Tibial artery (tissue), 4 donors: Measurements from ENCODE around the gene RUSC1.
"Not testable (repeated sequence)": the region's sequence is repeated elsewhere in the genome, so short reads cannot be mapped to it uniquely, and the experiment has no call there.

Source experiments
- DNase-seq, 2 donors: peaks; one replicate each; pipeline ENCODE4 v3.0.0-alpha.2; 2019
- H3K27ac ChIP-seq, 2 donors: fragments of 200-600 bp; sonication (generic) in 1 of 2; 1 replicate in 1 of 2; 2 replicates in 1 of 2; pipeline ENCODE4 v1.5.1; 2018 to 2019; ENCODE audit warnings: mild to moderate bottlenecking in 1 of 2
- H3K27me3 ChIP-seq, 2 donors: fragments of 200-600 bp; sonication (generic) in 1 of 2; one replicate each; pipeline versions ENCODE4 v1.5.1 to v1.6.0; 2016 to 2019
- H3K36me3 ChIP-seq, 3 donors: fragments of 200-600 bp; sonication (generic) in 2 of 3; one replicate each; pipeline ENCODE4 v1.5.1; 2016 to 2019; ENCODE audit warnings: mild to moderate bottlenecking in 2 of 3
- H3K4me1 ChIP-seq, 4 donors: fragments of 200-600 bp; sonication (generic) in 2 of 4; 1 replicate in 3 of 4; 2 replicates in 1 of 4; pipeline ENCODE4 v1.5.1; 2016 to 2019
- H3K4me3 ChIP-seq, 2 donors: fragments of 200-600 bp; sonication (generic) in 1 of 2; 1 replicate in 1 of 2; 2 replicates in 1 of 2; pipeline ENCODE4 v1.5.1; 2018 to 2019; ENCODE audit warnings: mild to moderate bottlenecking in 2 of 2
- H3K9me3 ChIP-seq, 3 donors: fragments of 200-600 bp; sonication (generic) in 1 of 3; one replicate each; pipeline ENCODE4 v1.5.1; 2016 to 2019
- CTCF ChIP-seq, 2 experiments: fragments of 200-600 bp in 1 of 2; fragments of 450-650 bp in 1 of 2; IDR thresholded peaks; one replicate each; pipeline ENCODE4 v1.5.1; 2017 to 2019; ENCODE audit warnings: antibody characterized with exemption in 2 of 2, mild to moderate bottlenecking in 1 of 2, moderate library complexity in 1 of 2
- intact Hi-C: fragments of 100-400 bp; cut with DNase I; formaldehyde crosslinking; loops from one replicate; pipeline ENCODE4 v1.15.0; 2023; ENCODE audit warnings: low total_unique reads

The RUSC1 gene

GRCh38 chr1:155284476-155284875 is 36.2 kb upstream of the RUSC1 start:
- H3K27me3 ChIP-seq: no peaks in the 10 kb centered on the region
- DNase-seq: no peak
- no peak overlapping the region for H3K4me3 ChIP-seq
- H3K27ac ChIP-seq: no peak overlapping the region
- H3K9me3 ChIP-seq: no peaks in the 10 kb centered on the region
- no peak for TF ChIP-seq CTCF (IDR thresholded peaks at IDR 0.05)
- H3K36me3 ChIP-seq: peaks cover 0 to 5% (median 0%) of the 10 kb centered on the region in 3 donors
- H3K4me1 ChIP-seq: no peaks in the 10 kb centered on the region
- intact Hi-C loops: no loop called here

GRCh38 chr1:155285063-155285462 is 35.6 kb upstream of the RUSC1 start:
- H3K36me3 ChIP-seq: peaks cover 0 to 5% (median 0%) of the 10 kb centered on the region in 3 donors
- no peaks in the 10 kb centered on the region for H3K4me1 ChIP-seq
- H3K27me3 ChIP-seq: no peaks in the 10 kb centered on the region
- H3K4me3 ChIP-seq: no peak overlapping the region
- H3K27ac ChIP-seq: no peak overlapping the region
- no peaks in the 10 kb centered on the region for H3K9me3 ChIP-seq
- no peak for DNase-seq
- TF ChIP-seq CTCF (IDR thresholded peaks at IDR 0.05): no peak
- intact Hi-C loops: no loop called here

- TF ChIP-seq CTCF (IDR thresholded peaks at IDR 0.05): no peak
- H3K36me3 ChIP-seq: peaks cover 0 to 5% (median 0%) of the 10 kb centered on the region in 3 donors
- H3K27me3 ChIP-seq: no peaks in the 10 kb centered on the region
- no peak overlapping the region for H3K4me3 ChIP-seq
- no peak overlapping the region for H3K27ac ChIP-seq
- DNase-seq: no peak
- no peaks in the 10 kb centered on the region for H3K4me1 ChIP-seq
- intact Hi-C loops: no loop called here
- no peaks in the 10 kb centered on the region for H3K9me3 ChIP-seq
Measured at GRCh38 chr1:155285631-155286044, 35.1 kb upstream of the RUSC1 start.

GRCh38 chr1:155286544-155286943 is 34.1 kb upstream of the RUSC1 start:
- H3K27me3 ChIP-seq: peaks cover 0 to 3% of the 10 kb centered on the region in 2 donors
- peaks cover 0 to 5% (median 0%) of the 10 kb centered on the region in 3 donors for H3K36me3 ChIP-seq
- no peak overlapping the region for H3K4me3 ChIP-seq
- intact Hi-C loops: no loop called here
- H3K4me1 ChIP-seq: no peaks in the 10 kb centered on the region
- TF ChIP-seq CTCF (IDR thresholded peaks at IDR 0.05): no peak
- no peak overlapping the region for H3K27ac ChIP-seq
- no peak for DNase-seq
- no peaks in the 10 kb centered on the region for H3K9me3 ChIP-seq

GRCh38 chr1:155287987-155288543 is 32.6 kb upstream of the RUSC1 start:
- no peak for TF ChIP-seq CTCF (IDR thresholded peaks at IDR 0.05)
- no peak for DNase-seq
- Histone ChIP-seq H3K4me1 (no peaks in the 10 kb centered on the region), H3K27me3 (peaks cover 0 to 3% of the 10 kb centered on the region in 2 donors), H3K9me3 (no peaks in the 10 kb centered on the region), H3K4me3 (no peak overlapping the region), H3K27ac (no peak overlapping the region), H3K36me3 (peaks cover 0 to 5% (median 0%) of the 10 kb centered on the region in 3 donors)
- intact Hi-C loops: no loop called here

GRCh38 chr1:155291006-155291405 is 29.7 kb upstream of the RUSC1 start:
- Histone ChIP-seq H3K4me1 (peaks cover 0 to 12% (median 6%) of the 10 kb centered on the region in 4 donors), H3K27me3 (peaks cover 0 to 24% of the 10 kb centered on the region in 2 donors)
- H3K36me3 ChIP-seq, H3K4me3 ChIP-seq, H3K27ac ChIP-seq, intact Hi-C loops, H3K9me3 ChIP-seq, DNase-seq: not testable (repeated sequence)
